Measurements from ENCODE around the gene HDAC2.

DNA sequence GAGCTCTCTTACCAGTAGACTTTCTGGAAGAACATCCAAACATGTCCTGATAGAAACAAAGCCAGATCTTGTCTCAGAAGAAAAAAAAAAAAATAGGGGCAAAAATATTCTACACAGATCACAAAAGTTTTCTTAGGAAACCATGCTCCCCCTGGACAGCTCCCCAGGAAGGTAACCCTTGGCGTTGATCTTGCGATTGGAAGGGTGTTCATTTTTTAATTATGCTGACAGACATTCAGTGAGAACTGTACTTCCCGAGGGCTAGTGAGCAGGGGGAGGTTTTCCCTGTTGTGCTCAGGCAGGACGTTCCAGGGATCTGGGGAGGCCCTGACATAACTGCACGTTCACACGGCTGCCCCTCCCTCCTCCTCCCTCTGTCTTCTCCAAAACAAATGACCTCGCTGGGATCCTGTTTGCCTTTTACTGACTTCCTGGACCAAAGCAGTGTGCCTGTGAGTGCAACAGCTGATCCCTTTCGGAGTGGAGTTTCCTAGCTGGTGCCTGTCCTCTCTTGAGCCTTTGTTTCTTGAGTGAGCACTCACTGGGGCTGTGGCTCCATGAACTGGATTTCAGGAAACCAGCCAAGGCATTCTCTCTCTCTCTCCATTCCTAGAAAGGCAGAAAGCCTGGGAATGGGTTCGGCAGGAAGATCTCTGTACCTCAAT is 67.2 kb downstream of the HDAC2 start:
- TF ChIP-seq, protein P1, sequence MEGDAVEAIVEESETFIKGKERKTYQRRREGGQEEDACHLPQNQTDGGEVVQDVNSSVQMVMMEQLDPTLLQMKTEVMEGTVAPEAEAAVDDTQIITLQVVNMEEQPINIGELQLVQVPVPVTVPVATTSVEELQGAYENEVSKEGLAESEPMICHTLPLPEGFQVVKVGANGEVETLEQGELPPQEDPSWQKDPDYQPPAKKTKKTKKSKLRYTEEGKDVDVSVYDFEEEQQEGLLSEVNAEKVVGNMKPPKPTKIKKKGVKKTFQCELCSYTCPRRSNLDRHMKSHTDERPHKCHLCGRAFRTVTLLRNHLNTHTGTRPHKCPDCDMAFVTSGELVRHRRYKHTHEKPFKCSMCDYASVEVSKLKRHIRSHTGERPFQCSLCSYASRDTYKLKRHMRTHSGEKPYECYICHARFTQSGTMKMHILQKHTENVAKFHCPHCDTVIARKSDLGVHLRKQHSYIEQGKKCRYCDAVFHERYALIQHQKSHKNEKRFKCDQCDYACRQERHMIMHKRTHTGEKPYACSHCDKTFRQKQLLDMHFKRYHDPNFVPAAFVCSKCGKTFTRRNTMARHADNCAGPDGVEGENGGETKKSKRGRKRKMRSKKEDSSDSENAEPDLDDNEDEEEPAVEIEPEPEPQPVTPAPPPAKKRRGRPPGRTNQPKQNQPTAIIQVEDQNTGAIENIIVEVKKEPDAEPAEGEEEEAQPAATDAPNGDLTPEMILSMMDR (conservative IDR thresholded peaks at IDR 0.05; ENCODE audit: low read length): no peak
- no peak for TF ChIP-seq EZH2phosphoT487 (IDR thresholded peaks at IDR 0.05; ENCODE audit: borderline replicate concordance, low read depth, low read length)

Data from OCI-LY7 (cell line).